B cell (primary cell): ENCODE data around the gene DYNLT4. TPM values are rescaled to one million over a fixed set of nuclear protein-coding genes. Genes with fewer than 3 reads are reported as not detected.

Source experiments
- ATAC-seq: fragments of 200-7000 bp; cut with Tn5 transposase; one replicate; pipeline ENCODE4 v1.10.0; 2021; ENCODE audit warnings: low read depth, mild to moderate bottlenecking, moderate number of reproducible peaks, moderate library complexity
- CTCF ChIA-PET: fragments of 350-600 bp; sonication (Branson Sonifier 250); formaldehyde crosslinking; loops from one replicate; lab custom pipeline; 2021; ENCODE audit warnings: antibody characterized with exemption, inconsistent platforms; lab: Charles Lee
- POLR2A ChIA-PET: fragments of 350-600 bp; sonication (Branson Sonifier 250); formaldehyde crosslinking; loops from one replicate; lab custom pipeline; 2021; ENCODE audit warnings: antibody characterized with exemption; lab: Charles Lee
- DNase-seq: peaks from one replicate; pipeline ENCODE4 v3.0.0; 2013
- H2AFZ ChIP-seq: 2 replicates; pipeline ENCODE4 v1.6.1; 2012; ENCODE audit warnings: mild to moderate bottlenecking, low read depth, low read length; ENCODE audit not compliant: insufficient read depth, poor library complexity, severe bottlenecking
- H3K27ac ChIP-seq, 2 donors: 1 replicate in 1 of 2; 2 replicates in 1 of 2; pipeline ENCODE4 v1.5.1; 2012 to 2013; ENCODE audit warnings: low read length in 2 of 2, mild to moderate bottlenecking in 2 of 2, moderate library complexity in 1 of 2
- H3K27me3 ChIP-seq, 4 experiments: fragments of 200-600 bp in 1 of 4; sonication (generic) in 1 of 4; replicated peaks in 1 of 4; 1 replicate in 2 of 4; 2 replicates in 2 of 4; pipeline versions ENCODE4 v1.6.1 to v1.7.0; 2013 to 2016; ENCODE audit warnings: low read length in 3 of 4, mild to moderate bottlenecking in 2 of 4, mixed read lengths in 1 of 4, moderate library complexity in 1 of 4; ENCODE audit not compliant: insufficient read depth in 4 of 4, control insufficient read depth in 3 of 4; ENCODE audit errors: control extremely low read depth in 1 of 4
- H3K36me3 ChIP-seq, 2 experiments: replicated peaks in 1 of 2; 1 replicate in 1 of 2; 2 replicates in 1 of 2; pipeline versions ENCODE4 v1.6.1 to v1.7.1; 2013; ENCODE audit warnings: low read length in 1 of 2; ENCODE audit not compliant: insufficient read depth in 2 of 2, control insufficient read depth in 1 of 2; ENCODE audit errors: control extremely low read depth in 1 of 2, extremely low read depth in 1 of 2
- H3K4me1 ChIP-seq, 2 donors: fragments of 200-600 bp in 1 of 2; sonication (generic) in 1 of 2; 1 replicate in 1 of 2; 2 replicates in 1 of 2; pipeline versions ENCODE4 v1.5.1 to v1.6.1; 2013 to 2017; ENCODE audit warnings: low read length in 2 of 2; ENCODE audit not compliant: control insufficient read depth in 2 of 2, insufficient read depth in 2 of 2
- H3K4me2 ChIP-seq: replicated peaks from 2 replicates; pipeline ENCODE3; 2012; ENCODE audit warnings: mild to moderate bottlenecking, low read depth, low read length; ENCODE audit not compliant: poor library complexity, severe bottlenecking
- H3K4me3 ChIP-seq, 5 experiments: fragments of 200-600 bp in 1 of 5; sonication (generic) in 1 of 5; 1 replicate in 3 of 5; 2 replicates in 2 of 5; pipeline versions ENCODE4 v1.5.1 to v1.7.0; 2011 to 2016; ENCODE audit warnings: low read length in 4 of 5, mild to moderate bottlenecking in 4 of 5, low read depth in 2 of 5, control low read depth in 1 of 5, moderate library complexity in 1 of 5; ENCODE audit not compliant: insufficient read depth in 1 of 5; ENCODE audit errors: control extremely low read depth in 1 of 5, extremely low read depth in 1 of 5
- H3K79me2 ChIP-seq: fragments of 200-600 bp; sonication (generic); one replicate; pipeline ENCODE4 v1.6.0; 2016; ENCODE audit warnings: low read length; ENCODE audit not compliant: control insufficient read depth, insufficient read depth
- H3K9ac ChIP-seq: fragments of 200-600 bp; sonication (generic); 2 replicates; pipeline ENCODE4 v1.6.1; 2017; ENCODE audit warnings: mild to moderate bottlenecking, low read length, moderate library complexity
- H3K9me3 ChIP-seq, 3 donors: one replicate each; pipeline versions ENCODE4 v1.6.1 to v1.7.1; 2013; ENCODE audit warnings: low read length in 2 of 3; ENCODE audit not compliant: control insufficient read depth in 2 of 3, insufficient read depth in 1 of 3; ENCODE audit errors: control extremely low read depth in 1 of 3
- H4K20me1 ChIP-seq: 2 replicates; pipeline ENCODE4 v1.6.0; 2012; ENCODE audit warnings: mild to moderate bottlenecking, low read length; ENCODE audit not compliant: insufficient read depth, control insufficient read depth, poor library complexity, severe bottlenecking
- H3K27ac Mint-ChIP-seq: one replicate; pipeline ENCODE4 v1.8.0; 2021; ENCODE audit warnings: mixed read lengths
- H3K27me3 Mint-ChIP-seq: one replicate; pipeline ENCODE4 v1.8.0; 2021; ENCODE audit warnings: mixed read lengths
- H3K4me1 Mint-ChIP-seq: one replicate; pipeline ENCODE4 v1.8.0; 2021; ENCODE audit warnings: mixed read lengths
- H3K4me3 Mint-ChIP-seq: one replicate; pipeline ENCODE4 v1.8.0; 2021; ENCODE audit warnings: mixed read lengths
- H3K9me3 Mint-ChIP-seq: one replicate; pipeline ENCODE4 v1.8.0; 2022; ENCODE audit warnings: mixed read lengths; ENCODE audit not compliant: insufficient read depth
- EZH2 ChIP-seq: IDR thresholded peaks from 2 replicates; pipeline ENCODE4 v1.6.1; 2012; ENCODE audit warnings: borderline replicate concordance, low read depth, mild to moderate bottlenecking, moderate library complexity, low read length; ENCODE audit not compliant: insufficient read depth, poor library complexity, severe bottlenecking
- WGBS: methylation state at CpG from one replicate; pipeline ENCODE4 v1.1.5; 2013; ENCODE audit warnings: missing lambda C conversion rate; ENCODE audit not compliant: insufficient coverage; 5-methylcytosine and 5-hydroxymethylcytosine counted together
- intact Hi-C: fragments of 100-400 bp; cut with micrococcal nuclease; formaldehyde crosslinking; loops from one replicate; pipeline ENCODE4 v1.10.0; 2022
- polyA plus RNA-seq: library from polyadenylated mRNA; depleted of rRNA; stranded (reverse); fragments of >200 nt; gene quantifications from 2 replicates; pipeline ENCODE4 v1.2.3, GENCODE V29; 2012
- total RNA-seq, 2 donors: library from RNA; stranded (reverse); fragments of 120-200 nt in 1 of 2; gene quantifications; 1 replicate in 1 of 2; 2 replicates in 1 of 2; pipeline versions ENCODE4 v1.2.3 to v1.2.4, GENCODE V29; 2013 to 2022
- TF ChIP-seq, protein P1 (sequence below): fragments of 200-600 bp; IDR thresholded peaks from one replicate; pipeline ENCODE4 v1.8.0; 2022; ENCODE audit warnings: antibody characterized with exemption, mild to moderate bottlenecking

The DYNLT4 gene
- total and polyA plus RNA-seq, 2 donors (not counting 1 experiment from before 2014, with no cell fraction given) = 0.19 to 0.39 TPM

DNA sequence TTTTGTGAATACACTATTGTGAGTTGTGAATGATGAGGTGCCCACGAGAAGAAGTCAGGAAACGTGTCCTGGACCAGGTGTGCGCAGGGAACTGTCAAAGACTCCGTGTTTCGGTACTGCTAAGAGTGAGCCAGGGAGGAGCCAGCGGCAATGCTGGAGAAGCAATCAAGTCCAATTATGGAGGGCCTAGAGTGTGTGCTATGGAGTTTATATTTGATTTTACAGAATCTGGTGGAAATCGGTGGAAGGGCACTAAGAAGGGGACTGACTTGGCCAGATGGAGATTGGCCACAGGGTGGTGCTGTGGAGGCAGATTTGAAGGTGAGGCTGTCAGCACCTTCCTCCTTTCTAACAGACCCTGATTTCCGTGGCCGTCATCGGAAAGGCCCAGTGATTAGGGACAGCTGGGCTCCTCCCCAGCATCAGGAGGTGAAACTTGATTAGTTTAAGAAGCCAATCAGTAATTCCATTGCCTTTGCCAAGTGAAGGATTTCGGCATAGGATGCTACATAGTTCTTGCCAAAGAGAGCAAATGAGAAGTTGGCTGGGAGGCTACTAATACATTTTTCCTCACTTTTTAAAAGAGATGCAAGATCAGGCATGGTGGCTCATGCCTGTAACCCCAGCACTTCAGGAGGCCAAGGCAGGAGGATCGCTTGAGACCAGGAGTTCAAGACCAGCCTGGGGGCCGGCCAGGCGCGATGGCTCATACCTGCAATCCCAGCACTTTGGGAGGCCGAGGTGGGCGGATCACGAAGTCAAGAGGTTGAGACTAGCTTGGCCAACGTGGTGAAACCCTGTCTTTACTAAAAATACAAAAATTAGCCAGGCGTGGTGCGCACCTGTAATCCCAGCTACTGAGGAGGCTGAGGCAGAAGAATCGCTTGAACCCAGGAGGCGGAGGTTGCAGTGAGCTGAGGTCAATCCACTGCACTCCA, 28.9 kb upstream of the DYNLT4 start:
- H3K4me2 ChIP-seq = peak overlapping the region; percentile 33
- peaks cover 0 to 7% of the 10 kb centered on the region in 2 donors for H3K4me1 ChIP-seq
- no peak overlapping the region for H3K27ac ChIP-seq
- peak overlapping the region; percentile 59 for H2AFZ ChIP-seq
- ChIA-PET POLR2A (interaction anchor here (0.5 to 1.0 kb wide), 2 partner anchors 36 to 42 kb away, joined by 3 to 9 read pairs; partner anchors contain the start of gene PLK3), CTCF (interaction anchor here (0.6 to 3.0 kb wide), 21 partner anchors 9 to 1011 kb away, joined by 3 to 11 read pairs (median 3); partner anchors contain the start of genes BTBD19, DYNLT4, EIF2B3 and HECTD3)
- peaks cover 6% of the 10 kb centered on the region for H3K27me3 Mint-ChIP-seq
- H3K9ac ChIP-seq = no peak overlapping the region
- peak overlapping the region; percentile 55 for H3K27ac Mint-ChIP-seq
- H4K20me1 ChIP-seq = no peaks in the 10 kb centered on the region
- WGBS = 84% methylated on average over 19 of the region's 23 CpGs
- H3K27me3 ChIP-seq = no peaks in the 10 kb centered on the region
- H3K9me3 Mint-ChIP-seq = no peaks in the 10 kb centered on the region
- peak overlapping the region; percentile 62 for H3K4me3 Mint-ChIP-seq
- H3K36me3 ChIP-seq = no peaks in the 10 kb centered on the region
- TF ChIP-seq, protein P1, sequence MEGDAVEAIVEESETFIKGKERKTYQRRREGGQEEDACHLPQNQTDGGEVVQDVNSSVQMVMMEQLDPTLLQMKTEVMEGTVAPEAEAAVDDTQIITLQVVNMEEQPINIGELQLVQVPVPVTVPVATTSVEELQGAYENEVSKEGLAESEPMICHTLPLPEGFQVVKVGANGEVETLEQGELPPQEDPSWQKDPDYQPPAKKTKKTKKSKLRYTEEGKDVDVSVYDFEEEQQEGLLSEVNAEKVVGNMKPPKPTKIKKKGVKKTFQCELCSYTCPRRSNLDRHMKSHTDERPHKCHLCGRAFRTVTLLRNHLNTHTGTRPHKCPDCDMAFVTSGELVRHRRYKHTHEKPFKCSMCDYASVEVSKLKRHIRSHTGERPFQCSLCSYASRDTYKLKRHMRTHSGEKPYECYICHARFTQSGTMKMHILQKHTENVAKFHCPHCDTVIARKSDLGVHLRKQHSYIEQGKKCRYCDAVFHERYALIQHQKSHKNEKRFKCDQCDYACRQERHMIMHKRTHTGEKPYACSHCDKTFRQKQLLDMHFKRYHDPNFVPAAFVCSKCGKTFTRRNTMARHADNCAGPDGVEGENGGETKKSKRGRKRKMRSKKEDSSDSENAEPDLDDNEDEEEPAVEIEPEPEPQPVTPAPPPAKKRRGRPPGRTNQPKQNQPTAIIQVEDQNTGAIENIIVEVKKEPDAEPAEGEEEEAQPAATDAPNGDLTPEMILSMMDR = peak; percentile 85
- TF ChIP-seq EZH2 = no peak
- no peaks in the 10 kb centered on the region for H3K79me2 ChIP-seq
- peaks cover 11% of the 10 kb centered on the region for H3K4me1 Mint-ChIP-seq
- intact Hi-C loops = loop anchor here (1.0 to 5.0 kb wide), 5 partner anchors 16 to 464 kb away; partner anchors contain the start of genes HECTD3 and UROD
- ATAC-seq (peak; percentile 98), DNase-seq (peak; percentile 89)
- no peaks in the 10 kb centered on the region for H3K9me3 ChIP-seq
- H3K4me3 ChIP-seq = no peak overlapping the region
